B cell (primary cell): ENCODE measurements around the gene TLE5. TPM values are rescaled to one million over a fixed set of nuclear protein-coding genes. Genes with fewer than 3 reads are reported as not detected.

ENCODE experiments used
- ATAC-seq: fragments of 200-7000 bp; cut with Tn5 transposase; one replicate; pipeline ENCODE4 v1.10.0; 2021; ENCODE audit warnings: low read depth, mild to moderate bottlenecking, moderate number of reproducible peaks, moderate library complexity
- CTCF ChIA-PET: fragments of 350-600 bp; sonication (Branson Sonifier 250); formaldehyde crosslinking; loops from one replicate; lab custom pipeline; 2021; ENCODE audit warnings: antibody characterized with exemption, inconsistent platforms; lab: Charles Lee
- POLR2A ChIA-PET: fragments of 350-600 bp; sonication (Branson Sonifier 250); formaldehyde crosslinking; loops from one replicate; lab custom pipeline; 2021; ENCODE audit warnings: antibody characterized with exemption; lab: Charles Lee
- DNase-seq: peaks from one replicate; pipeline ENCODE4 v3.0.0; 2013
- H2AFZ ChIP-seq: 2 replicates; pipeline ENCODE4 v1.6.1; 2012; ENCODE audit warnings: mild to moderate bottlenecking, low read depth, low read length; ENCODE audit not compliant: insufficient read depth, poor library complexity, severe bottlenecking
- H3K27ac ChIP-seq, 2 donors: 1 replicate in 1 of 2; 2 replicates in 1 of 2; pipeline ENCODE4 v1.5.1; 2012 to 2013; ENCODE audit warnings: low read length in 2 of 2, mild to moderate bottlenecking in 2 of 2, moderate library complexity in 1 of 2
- H3K27me3 ChIP-seq, 4 experiments: fragments of 200-600 bp in 1 of 4; sonication (generic) in 1 of 4; replicated peaks in 1 of 4; 1 replicate in 2 of 4; 2 replicates in 2 of 4; pipeline versions ENCODE4 v1.6.1 to v1.7.0; 2013 to 2016; ENCODE audit warnings: low read length in 3 of 4, mild to moderate bottlenecking in 2 of 4, mixed read lengths in 1 of 4, moderate library complexity in 1 of 4; ENCODE audit not compliant: insufficient read depth in 4 of 4, control insufficient read depth in 3 of 4; ENCODE audit errors: control extremely low read depth in 1 of 4
- H3K36me3 ChIP-seq, 2 experiments: replicated peaks in 1 of 2; 1 replicate in 1 of 2; 2 replicates in 1 of 2; pipeline versions ENCODE4 v1.6.1 to v1.7.1; 2013; ENCODE audit warnings: low read length in 1 of 2; ENCODE audit not compliant: insufficient read depth in 2 of 2, control insufficient read depth in 1 of 2; ENCODE audit errors: control extremely low read depth in 1 of 2, extremely low read depth in 1 of 2
- H3K4me1 ChIP-seq, 2 donors: fragments of 200-600 bp in 1 of 2; sonication (generic) in 1 of 2; 1 replicate in 1 of 2; 2 replicates in 1 of 2; pipeline versions ENCODE4 v1.5.1 to v1.6.1; 2013 to 2017; ENCODE audit warnings: low read length in 2 of 2; ENCODE audit not compliant: control insufficient read depth in 2 of 2, insufficient read depth in 2 of 2
- H3K4me2 ChIP-seq: replicated peaks from 2 replicates; pipeline ENCODE3; 2012; ENCODE audit warnings: mild to moderate bottlenecking, low read depth, low read length; ENCODE audit not compliant: poor library complexity, severe bottlenecking
- H3K4me3 ChIP-seq, 5 experiments: fragments of 200-600 bp in 1 of 5; sonication (generic) in 1 of 5; 1 replicate in 3 of 5; 2 replicates in 2 of 5; pipeline versions ENCODE4 v1.5.1 to v1.7.0; 2011 to 2016; ENCODE audit warnings: low read length in 4 of 5, mild to moderate bottlenecking in 4 of 5, low read depth in 2 of 5, control low read depth in 1 of 5, moderate library complexity in 1 of 5; ENCODE audit not compliant: insufficient read depth in 1 of 5; ENCODE audit errors: control extremely low read depth in 1 of 5, extremely low read depth in 1 of 5
- H3K79me2 ChIP-seq: fragments of 200-600 bp; sonication (generic); one replicate; pipeline ENCODE4 v1.6.0; 2016; ENCODE audit warnings: low read length; ENCODE audit not compliant: control insufficient read depth, insufficient read depth
- H3K9ac ChIP-seq: fragments of 200-600 bp; sonication (generic); 2 replicates; pipeline ENCODE4 v1.6.1; 2017; ENCODE audit warnings: mild to moderate bottlenecking, low read length, moderate library complexity
- H3K9me3 ChIP-seq, 3 donors: one replicate each; pipeline versions ENCODE4 v1.6.1 to v1.7.1; 2013; ENCODE audit warnings: low read length in 2 of 3; ENCODE audit not compliant: control insufficient read depth in 2 of 3, insufficient read depth in 1 of 3; ENCODE audit errors: control extremely low read depth in 1 of 3
- H4K20me1 ChIP-seq: 2 replicates; pipeline ENCODE4 v1.6.0; 2012; ENCODE audit warnings: mild to moderate bottlenecking, low read length; ENCODE audit not compliant: insufficient read depth, control insufficient read depth, poor library complexity, severe bottlenecking
- H3K27ac Mint-ChIP-seq: one replicate; pipeline ENCODE4 v1.8.0; 2021; ENCODE audit warnings: mixed read lengths
- H3K27me3 Mint-ChIP-seq: one replicate; pipeline ENCODE4 v1.8.0; 2021; ENCODE audit warnings: mixed read lengths
- H3K4me1 Mint-ChIP-seq: one replicate; pipeline ENCODE4 v1.8.0; 2021; ENCODE audit warnings: mixed read lengths
- H3K4me3 Mint-ChIP-seq: one replicate; pipeline ENCODE4 v1.8.0; 2021; ENCODE audit warnings: mixed read lengths
- H3K9me3 Mint-ChIP-seq: one replicate; pipeline ENCODE4 v1.8.0; 2022; ENCODE audit warnings: mixed read lengths; ENCODE audit not compliant: insufficient read depth
- CTCF ChIP-seq: fragments of 200-600 bp; IDR thresholded peaks from one replicate; pipeline ENCODE4 v1.8.0; 2022; ENCODE audit warnings: antibody characterized with exemption, mild to moderate bottlenecking
- EZH2 ChIP-seq: IDR thresholded peaks from 2 replicates; pipeline ENCODE4 v1.6.1; 2012; ENCODE audit warnings: borderline replicate concordance, low read depth, mild to moderate bottlenecking, moderate library complexity, low read length; ENCODE audit not compliant: insufficient read depth, poor library complexity, severe bottlenecking
- WGBS: methylation state at CpG from one replicate; pipeline ENCODE4 v1.1.5; 2013; ENCODE audit warnings: missing lambda C conversion rate; ENCODE audit not compliant: insufficient coverage; 5-methylcytosine and 5-hydroxymethylcytosine counted together
- intact Hi-C: fragments of 100-400 bp; cut with micrococcal nuclease; formaldehyde crosslinking; loops from one replicate; pipeline ENCODE4 v1.10.0; 2022
- polyA plus RNA-seq: library from polyadenylated mRNA; depleted of rRNA; stranded (reverse); fragments of >200 nt; gene quantifications from 2 replicates; pipeline ENCODE4 v1.2.3, GENCODE V29; 2012
- total RNA-seq, 2 donors: library from RNA; stranded (reverse); fragments of 120-200 nt in 1 of 2; gene quantifications; 1 replicate in 1 of 2; 2 replicates in 1 of 2; pipeline versions ENCODE4 v1.2.3 to v1.2.4, GENCODE V29; 2013 to 2022

The TLE5 gene
- total and polyA plus RNA-seq, 2 donors (not counting 1 experiment from before 2014, with no cell fraction given), result 697 to 1,132 TPM

GRCh38 chr19:3075605-3076431, 13.5 kb upstream of the TLE5 start:
- H3K27ac Mint-ChIP-seq, result no peak overlapping the region

More at GRCh38 chr19:3075605-3076431, 13.5 kb upstream of the TLE5 start:
- CTCF ChIA-PET, result interaction anchor here (0.5 to 6.8 kb wide), 36 partner anchors 8 to 521 kb away, joined by 3 to 73 read pairs (median 4); no protein-coding TSS in a partner anchor
- Histone ChIP-seq H3K79me2 (no peaks in the 10 kb centered on the region), H2AFZ (peak overlapping the region; percentile 45), H3K4me1 (peaks cover 0 to 13% of the 10 kb centered on the region in 2 donors), H3K4me2 (peak overlapping the region; percentile 66), H3K9me3 (no peaks in the 10 kb centered on the region), H3K36me3 (no peaks in the 10 kb centered on the region), H3K4me3 (peak overlapping the region in 1 of 5 experiments; percentile 40), H3K9ac (no peak overlapping the region), H3K27ac (no peak overlapping the region), H3K27me3 (peaks cover 0 to 8% (median 2%) of the 10 kb centered on the region in 4 experiments), H4K20me1 (no peaks in the 10 kb centered on the region)
- intact Hi-C loops, result loop anchor here (1.0 to 10.0 kb wide), 4 partner anchors 18 to 111 kb away; partner anchors contain the start of gene GNA11
- Mint-ChIP-seq H3K9me3 (no peaks in the 10 kb centered on the region), H3K4me3 (no peak overlapping the region), H3K27me3 (no peaks in the 10 kb centered on the region), H3K4me1 (peaks cover 9% of the 10 kb centered on the region)
- ATAC-seq (peak; percentile 92), DNase-seq (peak; percentile 87)
- POLR2A ChIA-PET, result interaction anchor here (0.6 to 2.0 kb wide), 5 partner anchors 13 to 50 kb away, joined by 3 to 4 read pairs (median 4); no protein-coding TSS in a partner anchor
- WGBS, result 23% methylated on average over 40 of the region's 41 CpGs
- TF ChIP-seq CTCF (peak; percentile 88), EZH2 (no peak)
